ENCODE results near the gene SDR39U1. TPM values are rescaled to one million over a fixed set of nuclear protein-coding genes. Genes with fewer than 3 reads are reported as not detected.
"Not testable (repeated sequence)": the region's sequence is repeated elsewhere in the genome, so short reads cannot be mapped to it uniquely, and the experiment has no call there.

SDR39U1 gene
- total and polyA plus RNA-seq, 4 donors: 18.5 to 96.8 (median 61.6) TPM

DNA sequence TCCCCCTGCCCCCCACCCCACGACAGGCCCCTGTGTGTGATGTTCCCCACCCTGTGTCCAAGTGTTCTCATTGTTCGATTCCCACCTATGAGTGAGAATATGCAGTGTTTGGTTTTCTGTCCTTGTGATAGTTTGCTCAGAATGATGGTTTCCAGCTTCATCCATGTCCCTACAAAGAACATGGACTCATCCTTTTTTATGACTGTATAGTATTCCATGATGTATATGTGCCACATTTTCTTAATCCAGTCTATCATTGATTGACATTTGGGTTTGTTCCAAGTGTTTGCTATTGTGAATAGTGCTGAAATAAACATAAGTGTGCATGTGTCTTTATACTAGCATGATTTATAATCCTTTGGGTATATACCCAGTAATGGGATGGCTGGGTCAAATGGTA, 27.9 kb upstream of the SDR39U1 start:
- not testable (repeated sequence) for H3K36me3 ChIP-seq (ENCODE audit: control insufficient read depth, insufficient read depth, low read length); H3K4me3 ChIP-seq (ENCODE audit: low read depth, low read length); H3K27ac ChIP-seq (ENCODE audit: low read depth, low read length); DNase-seq (ENCODE audit: low read depth in 4 of 6, low spot score in 6 of 6); H3K27me3 ChIP-seq (ENCODE audit: control insufficient read depth, insufficient read depth, low read length); H3K9me3 ChIP-seq (ENCODE audit: control insufficient read depth, insufficient read depth, low read length); H3K4me1 ChIP-seq (ENCODE audit: control insufficient read depth, insufficient read depth, low read length)
- no CpG with 5 or more reads among the region's 2 CpGs for WGBS (ENCODE audit: insufficient coverage)

DNA sequence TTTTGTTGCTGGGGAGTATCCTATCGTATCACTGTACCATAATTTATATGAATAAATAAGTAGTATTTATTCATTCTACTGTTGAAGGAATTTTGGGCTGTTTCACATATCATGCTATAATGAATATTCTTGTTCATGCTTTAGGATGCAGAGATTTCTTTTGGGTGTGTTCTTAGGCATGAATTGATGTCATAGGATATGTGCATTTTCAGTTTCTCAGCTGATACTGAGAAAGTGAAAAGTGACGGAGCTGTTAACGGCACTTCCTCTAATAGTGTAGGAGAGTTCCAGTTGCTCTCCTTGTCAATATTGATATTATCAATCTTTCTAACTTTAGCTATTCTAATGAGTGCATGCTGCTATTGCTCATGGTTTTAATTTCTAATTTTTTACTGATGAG, 23.2 kb upstream of the SDR39U1 start:
- Histone ChIP-seq H3K9me3 (ENCODE audit: control insufficient read depth, insufficient read depth, low read length) (no peaks in the 10 kb centered on the region), H3K4me3 (ENCODE audit: low read depth, low read length) (no peak overlapping the region), H3K27me3 (ENCODE audit: control insufficient read depth, insufficient read depth, low read length) (no peaks in the 10 kb centered on the region), H3K27ac (ENCODE audit: low read depth, low read length) (no peak overlapping the region), H3K4me1 (ENCODE audit: control insufficient read depth, insufficient read depth, low read length) (no peaks in the 10 kb centered on the region), H3K36me3 (ENCODE audit: control insufficient read depth, insufficient read depth, low read length) (no peaks in the 10 kb centered on the region)
- DNase-seq (ENCODE audit: low read depth in 4 of 6, low spot score in 6 of 6): no peak
- no CpG with 5 or more reads among the region's 3 CpGs for WGBS (ENCODE audit: insufficient coverage)

DNA sequence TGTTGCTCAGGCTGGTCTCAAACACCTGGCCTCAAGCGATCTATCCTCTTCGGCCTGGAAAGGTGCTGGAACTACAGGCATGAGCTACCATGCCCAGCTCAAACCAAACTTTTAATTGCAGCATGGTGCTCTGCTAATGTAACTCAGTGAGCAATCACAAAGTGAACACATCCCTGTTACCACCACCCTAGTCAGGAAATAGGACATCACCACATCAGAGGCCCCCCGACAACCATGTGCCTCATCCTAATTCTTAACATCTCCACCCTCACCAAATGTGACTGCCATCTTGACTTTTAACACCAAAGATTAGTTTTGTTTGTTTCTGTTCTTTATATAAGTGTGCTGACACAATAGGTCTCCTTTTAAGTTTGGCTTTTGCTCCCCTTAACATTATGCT, 22.8 kb upstream of the SDR39U1 start:
- WGBS (ENCODE audit: insufficient coverage): 100% methylated on average over 2 of the region's 3 CpGs

GRCh38 chr14:24463884-24464785, 21.6 kb upstream of the SDR39U1 start:
- no peak overlapping the region for H3K27ac ChIP-seq (ENCODE audit: low read depth, low read length)
- H3K9me3 ChIP-seq (ENCODE audit: control insufficient read depth, insufficient read depth, low read length): no peaks in the 10 kb centered on the region
- DNase-seq (ENCODE audit: low read depth in 4 of 6, low spot score in 6 of 6): peak in 1 of 6 donors; percentile 44
- no peak overlapping the region for H3K4me3 ChIP-seq (ENCODE audit: low read depth, low read length)
- no CpG with 5 or more reads among the region's 4 CpGs for WGBS (ENCODE audit: insufficient coverage)
- H3K36me3 ChIP-seq (ENCODE audit: control insufficient read depth, insufficient read depth, low read length): no peaks in the 10 kb centered on the region
- no peaks in the 10 kb centered on the region for H3K27me3 ChIP-seq (ENCODE audit: control insufficient read depth, insufficient read depth, low read length)
- H3K4me1 ChIP-seq (ENCODE audit: control insufficient read depth, insufficient read depth, low read length): no peaks in the 10 kb centered on the region

More for the DNA sequence above, 22.8 kb upstream of the SDR39U1 start:
- H3K4me3 ChIP-seq (ENCODE audit: low read depth, low read length): no peak overlapping the region
- H3K27me3 ChIP-seq (ENCODE audit: control insufficient read depth, insufficient read depth, low read length): no peaks in the 10 kb centered on the region
- no peaks in the 10 kb centered on the region for H3K36me3 ChIP-seq (ENCODE audit: control insufficient read depth, insufficient read depth, low read length)
- no peak overlapping the region for H3K27ac ChIP-seq (ENCODE audit: low read depth, low read length)
- no peak for DNase-seq (ENCODE audit: low read depth in 4 of 6, low spot score in 6 of 6)
- H3K9me3 ChIP-seq (ENCODE audit: control insufficient read depth, insufficient read depth, low read length): no peaks in the 10 kb centered on the region
- H3K4me1 ChIP-seq (ENCODE audit: control insufficient read depth, insufficient read depth, low read length): no peaks in the 10 kb centered on the region

GRCh38 chr14:24463017-24463883, 20.7 kb upstream of the SDR39U1 start:
- no peak for DNase-seq (ENCODE audit: low read depth in 4 of 6, low spot score in 6 of 6)
- H3K4me1 ChIP-seq (ENCODE audit: control insufficient read depth, insufficient read depth, low read length): no peaks in the 10 kb centered on the region
- no peak overlapping the region for H3K27ac ChIP-seq (ENCODE audit: low read depth, low read length)
- no peaks in the 10 kb centered on the region for H3K9me3 ChIP-seq (ENCODE audit: control insufficient read depth, insufficient read depth, low read length)
- no peak overlapping the region for H3K4me3 ChIP-seq (ENCODE audit: low read depth, low read length)
- H3K27me3 ChIP-seq (ENCODE audit: control insufficient read depth, insufficient read depth, low read length): no peaks in the 10 kb centered on the region
- H3K36me3 ChIP-seq (ENCODE audit: control insufficient read depth, insufficient read depth, low read length): no peaks in the 10 kb centered on the region
- WGBS (ENCODE audit: insufficient coverage): 83% methylated on average over 1 of the region's 5 CpGs

DNA sequence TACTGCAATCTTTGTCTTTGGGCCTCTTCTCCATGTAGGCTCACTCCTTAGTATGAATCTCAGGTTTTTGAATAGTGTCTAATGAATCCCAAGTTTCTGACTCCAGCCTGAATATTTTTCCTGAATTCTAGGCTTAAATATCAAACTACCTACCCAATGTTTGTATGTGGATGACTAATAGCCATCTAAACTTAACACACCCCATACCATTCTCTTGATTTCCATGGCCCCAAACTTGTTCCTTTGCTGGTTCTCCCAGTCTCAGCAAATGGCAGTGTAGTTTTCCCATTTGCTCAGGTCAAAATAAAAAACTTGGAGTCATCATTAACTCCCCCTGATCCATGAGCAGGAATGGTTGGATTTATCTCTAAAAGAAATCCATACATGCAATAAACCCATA, 18.8 kb upstream of the SDR39U1 start:
- H3K9me3 ChIP-seq (ENCODE audit: control insufficient read depth, insufficient read depth, low read length): no peaks in the 10 kb centered on the region
- H3K4me1 ChIP-seq (ENCODE audit: control insufficient read depth, insufficient read depth, low read length): no peaks in the 10 kb centered on the region

GRCh38 chr14:24459331-24459730, 16.8 kb upstream of the SDR39U1 start:
- WGBS (ENCODE audit: insufficient coverage): 70% methylated on average over 1 of the region's 3 CpGs
- peaks cover 2% of the 10 kb centered on the region for H3K9me3 ChIP-seq (ENCODE audit: control insufficient read depth, insufficient read depth, low read length)
- H3K4me3 ChIP-seq (ENCODE audit: low read depth, low read length): no peak overlapping the region
- DNase-seq (ENCODE audit: low read depth in 4 of 6, low spot score in 6 of 6): no peak
- H3K4me1 ChIP-seq (ENCODE audit: control insufficient read depth, insufficient read depth, low read length): no peaks in the 10 kb centered on the region
- H3K36me3 ChIP-seq (ENCODE audit: control insufficient read depth, insufficient read depth, low read length): no peaks in the 10 kb centered on the region
- H3K27ac ChIP-seq (ENCODE audit: low read depth, low read length): no peak overlapping the region
- H3K27me3 ChIP-seq (ENCODE audit: control insufficient read depth, insufficient read depth, low read length): no peaks in the 10 kb centered on the region

More for the DNA sequence above, 18.8 kb upstream of the SDR39U1 start:
- Histone ChIP-seq H3K36me3 (ENCODE audit: control insufficient read depth, insufficient read depth, low read length) (no peaks in the 10 kb centered on the region), H3K4me3 (ENCODE audit: low read depth, low read length) (no peak overlapping the region), H3K27ac (ENCODE audit: low read depth, low read length) (no peak overlapping the region), H3K27me3 (ENCODE audit: control insufficient read depth, insufficient read depth, low read length) (no peaks in the 10 kb centered on the region)
- DNase-seq (ENCODE audit: low read depth in 4 of 6, low spot score in 6 of 6): no peak

DNA sequence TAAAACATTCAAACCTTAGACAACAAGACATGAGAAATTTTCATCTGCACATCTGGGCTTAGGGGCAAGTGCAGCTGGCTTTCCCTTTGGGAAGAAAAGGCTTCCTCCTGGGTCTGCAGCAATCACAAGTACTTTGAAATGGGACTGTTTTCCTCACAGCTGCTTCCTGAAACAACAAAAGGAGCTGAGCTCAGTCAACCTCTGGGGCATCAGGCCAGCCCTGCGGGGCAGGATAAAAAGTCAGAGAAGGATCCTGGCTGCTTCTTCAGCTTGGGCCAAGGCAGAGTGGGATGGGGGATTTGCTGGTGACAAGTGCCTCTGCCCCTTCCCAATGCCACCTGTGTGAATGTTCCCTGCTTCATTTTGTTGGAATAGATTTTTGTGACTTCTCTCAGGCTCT, 16.2 kb upstream of the SDR39U1 start:
- WGBS (ENCODE audit: insufficient coverage): 60% methylated on average over 1 of the region's 1 CpG
- Histone ChIP-seq H3K27ac (ENCODE audit: low read depth, low read length) (no peak overlapping the region), H3K9me3 (ENCODE audit: control insufficient read depth, insufficient read depth, low read length) (peaks cover 2% of the 10 kb centered on the region), H3K36me3 (ENCODE audit: control insufficient read depth, insufficient read depth, low read length) (no peaks in the 10 kb centered on the region), H3K27me3 (ENCODE audit: control insufficient read depth, insufficient read depth, low read length) (no peaks in the 10 kb centered on the region), H3K4me1 (ENCODE audit: control insufficient read depth, insufficient read depth, low read length) (no peaks in the 10 kb centered on the region), H3K4me3 (ENCODE audit: low read depth, low read length) (no peak overlapping the region)
- no peak for DNase-seq (ENCODE audit: low read depth in 4 of 6, low spot score in 6 of 6)

GRCh38 chr14:24456980-24457379, 14.4 kb upstream of the SDR39U1 start:
- Histone ChIP-seq H3K27ac (ENCODE audit: low read depth, low read length) (no peak overlapping the region), H3K9me3 (ENCODE audit: control insufficient read depth, insufficient read depth, low read length) (peaks cover 2% of the 10 kb centered on the region), H3K36me3 (ENCODE audit: control insufficient read depth, insufficient read depth, low read length) (no peaks in the 10 kb centered on the region), H3K27me3 (ENCODE audit: control insufficient read depth, insufficient read depth, low read length) (no peaks in the 10 kb centered on the region), H3K4me3 (ENCODE audit: low read depth, low read length) (no peak overlapping the region), H3K4me1 (ENCODE audit: control insufficient read depth, insufficient read depth, low read length) (no peaks in the 10 kb centered on the region)
- DNase-seq (ENCODE audit: low read depth in 4 of 6, low spot score in 6 of 6): no peak
